Gastrocnemius medialis (tissue), 4 donors: ENCODE results near the gene ZNF124.

ENCODE experiments used
- POLR2A ChIP-seq, 2 donors: fragments of 450-650 bp; IDR thresholded peaks; one replicate each; pipeline ENCODE4 v1.6.1; 2017; ENCODE audit warnings: antibody characterized with exemption in 2 of 2, mild to moderate bottlenecking in 2 of 2, moderate library complexity in 2 of 2
- TF ChIP-seq, protein P1 (sequence below), 5 experiments: fragments of 450-650 bp in 3 of 5; fragments of 200-600 bp in 2 of 5; sonication (generic) in 2 of 5; IDR thresholded peaks in 4 of 5; conservative IDR thresholded peaks in 1 of 5; 1 replicate in 4 of 5; 2 replicates in 1 of 5; pipeline ENCODE4 v1.5.1; 2016 to 2019; ENCODE audit warnings: antibody characterized with exemption in 5 of 5, mild to moderate bottlenecking in 3 of 5, moderate library complexity in 3 of 5

DNA sequence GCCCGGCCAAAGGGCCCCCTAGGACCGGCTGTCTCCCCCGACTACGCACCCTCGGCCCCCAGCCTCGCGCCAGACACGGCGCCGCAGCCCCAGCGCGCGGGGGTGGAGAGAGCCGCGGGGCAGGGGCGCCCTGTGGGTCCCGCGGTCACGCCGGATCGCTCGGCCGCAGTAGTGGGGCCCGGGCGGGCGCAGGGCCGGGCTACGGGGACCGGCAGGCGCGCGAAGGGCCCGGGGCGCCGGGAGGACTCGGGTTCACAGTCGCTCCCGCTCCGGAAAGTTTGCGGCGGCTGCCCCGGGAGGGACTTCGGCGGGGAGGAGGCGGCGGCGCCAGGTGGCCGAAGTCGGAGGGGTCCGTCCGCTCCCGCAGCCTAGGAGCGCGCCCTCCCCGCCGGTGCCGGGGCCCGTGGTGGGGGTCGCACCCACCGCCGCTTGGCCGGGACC lies 60.5 kb downstream of the ZNF124 start:
- TF ChIP-seq, protein P1, sequence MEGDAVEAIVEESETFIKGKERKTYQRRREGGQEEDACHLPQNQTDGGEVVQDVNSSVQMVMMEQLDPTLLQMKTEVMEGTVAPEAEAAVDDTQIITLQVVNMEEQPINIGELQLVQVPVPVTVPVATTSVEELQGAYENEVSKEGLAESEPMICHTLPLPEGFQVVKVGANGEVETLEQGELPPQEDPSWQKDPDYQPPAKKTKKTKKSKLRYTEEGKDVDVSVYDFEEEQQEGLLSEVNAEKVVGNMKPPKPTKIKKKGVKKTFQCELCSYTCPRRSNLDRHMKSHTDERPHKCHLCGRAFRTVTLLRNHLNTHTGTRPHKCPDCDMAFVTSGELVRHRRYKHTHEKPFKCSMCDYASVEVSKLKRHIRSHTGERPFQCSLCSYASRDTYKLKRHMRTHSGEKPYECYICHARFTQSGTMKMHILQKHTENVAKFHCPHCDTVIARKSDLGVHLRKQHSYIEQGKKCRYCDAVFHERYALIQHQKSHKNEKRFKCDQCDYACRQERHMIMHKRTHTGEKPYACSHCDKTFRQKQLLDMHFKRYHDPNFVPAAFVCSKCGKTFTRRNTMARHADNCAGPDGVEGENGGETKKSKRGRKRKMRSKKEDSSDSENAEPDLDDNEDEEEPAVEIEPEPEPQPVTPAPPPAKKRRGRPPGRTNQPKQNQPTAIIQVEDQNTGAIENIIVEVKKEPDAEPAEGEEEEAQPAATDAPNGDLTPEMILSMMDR (IDR thresholded peaks at IDR 0.05 in 4 of 5, conservative IDR thresholded peaks at IDR 0.05 in 1 of 5): no peak
- no peak for TF ChIP-seq POLR2A (IDR thresholded peaks at IDR 0.05)
